Stomach smooth muscle (tissue), 2 donors: ENCODE results near the gene C12orf43.
A peak's percentile ranks its signal among the peaks of the same experiment; 100 is the strongest.

Source experiments
- H3K27ac ChIP-seq: one replicate; pipeline ENCODE4 v1.7.0; 2013; ENCODE audit warnings: mild to moderate bottlenecking, low read length, inconsistent platforms
- H3K27me3 ChIP-seq, 2 donors: one replicate each; pipeline ENCODE4 v1.7.0; 2013; ENCODE audit warnings: low read length in 2 of 2; ENCODE audit not compliant: insufficient read depth in 2 of 2, control insufficient read depth in 1 of 2
- H3K36me3 ChIP-seq, 2 donors: one replicate each; pipeline ENCODE4 v1.7.0; 2013; ENCODE audit warnings: low read length in 2 of 2; ENCODE audit not compliant: control insufficient read depth in 2 of 2, insufficient read depth in 2 of 2
- H3K4me1 ChIP-seq: one replicate; pipeline ENCODE4 v1.7.0; 2013; ENCODE audit warnings: low read length; ENCODE audit not compliant: control insufficient read depth, insufficient read depth
- H3K4me3 ChIP-seq, 2 donors: one replicate each; pipeline ENCODE4 v1.7.0; 2013; ENCODE audit warnings: low read length in 2 of 2
- H3K9ac ChIP-seq, 2 donors: one replicate each; pipeline ENCODE4 v1.7.0; 2013; ENCODE audit warnings: low read length in 2 of 2, mild to moderate bottlenecking in 1 of 2
- H3K9me3 ChIP-seq, 2 donors: one replicate each; pipeline ENCODE4 v1.7.0; 2013; ENCODE audit warnings: low read length in 2 of 2; ENCODE audit not compliant: control insufficient read depth in 2 of 2
- donor health status: healthy.
- donor health status: Pancreatic carcinoma.

Gene C12orf43

DNA sequence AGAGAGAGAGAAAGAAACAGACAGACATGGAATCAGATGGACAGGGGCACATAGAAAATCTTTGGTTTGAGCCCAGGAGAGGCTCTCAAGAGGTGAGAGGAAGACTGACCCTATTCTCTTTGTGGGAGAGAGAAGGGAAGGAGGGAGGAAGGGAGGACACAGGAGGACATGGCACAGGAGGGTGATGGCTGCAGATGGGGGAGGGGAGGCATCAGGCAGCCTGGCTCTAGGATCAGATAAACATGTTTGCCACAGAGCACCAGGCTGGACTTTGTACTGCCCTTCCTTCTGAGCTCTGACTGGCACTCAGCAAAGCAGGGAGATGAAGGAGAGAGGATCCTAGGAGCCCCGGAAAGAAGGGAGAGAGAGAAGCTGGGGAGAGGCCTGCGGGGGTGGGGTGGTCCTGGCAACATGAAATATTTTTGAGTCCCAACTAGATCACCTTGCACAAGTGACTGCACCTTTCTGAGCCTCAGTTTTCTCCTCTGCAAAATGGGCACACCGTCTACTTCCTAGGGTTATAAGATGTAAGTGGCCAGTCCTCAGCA, 31.9 kb downstream of the C12orf43 start:
- H3K4me1 ChIP-seq, result no peaks in the 10 kb centered on the region
- no peaks in the 10 kb centered on the region for H3K36me3 ChIP-seq
- H3K4me3 ChIP-seq, result no peak overlapping the region
- no peaks in the 10 kb centered on the region for H3K27me3 ChIP-seq
- H3K27ac ChIP-seq, result no peak overlapping the region
- H3K9ac ChIP-seq, result no peak overlapping the region
- H3K9me3 ChIP-seq, result no peaks in the 10 kb centered on the region

DNA sequence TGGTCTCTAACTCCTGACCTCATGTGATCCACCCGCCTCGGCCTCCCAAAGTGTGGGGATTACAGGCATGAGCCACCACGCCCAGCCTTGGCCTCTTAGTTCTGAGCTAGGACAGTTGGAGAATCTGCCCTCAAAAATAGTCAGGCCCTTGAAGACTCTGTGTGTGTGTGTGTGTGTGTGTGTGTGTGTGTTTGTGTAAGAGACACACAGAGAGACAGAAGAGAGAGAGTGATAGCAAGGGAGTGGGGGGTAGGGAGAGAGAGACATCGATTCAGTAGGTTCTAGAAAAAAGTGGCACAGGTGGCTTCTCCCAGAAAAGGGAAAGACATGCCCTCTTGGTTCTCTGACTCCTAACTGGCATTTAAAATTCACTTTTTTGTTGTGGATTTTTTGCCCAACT, 32.5 kb downstream of the C12orf43 start:
- H3K27me3 ChIP-seq, result no peaks in the 10 kb centered on the region
- H3K36me3 ChIP-seq, result no peaks in the 10 kb centered on the region
- H3K4me3 ChIP-seq, result no peak overlapping the region
- no peaks in the 10 kb centered on the region for H3K9me3 ChIP-seq
- H3K4me1 ChIP-seq, result peaks cover 2% of the 10 kb centered on the region
- no peak overlapping the region for H3K27ac ChIP-seq
- no peak overlapping the region for H3K9ac ChIP-seq

DNA sequence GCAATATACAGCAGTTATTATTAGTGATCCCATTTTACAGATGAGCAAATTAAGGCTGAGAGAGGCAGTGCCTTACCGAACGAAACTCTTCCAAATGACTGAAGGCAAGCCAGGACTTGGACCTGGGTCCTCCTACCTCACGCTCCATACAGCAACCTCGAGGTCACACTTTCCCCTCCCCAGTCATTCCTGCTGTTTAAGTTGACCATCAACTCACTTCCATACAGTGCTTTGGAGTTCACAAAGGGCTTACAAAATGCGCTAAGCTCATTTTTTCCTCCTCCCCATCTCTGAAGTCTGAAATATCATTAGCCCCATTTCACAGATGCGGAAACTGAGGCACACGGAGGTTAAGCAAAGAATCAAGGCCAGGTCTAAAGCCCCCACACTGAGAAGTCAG, 33.6 kb downstream of the C12orf43 start:
- no peaks in the 10 kb centered on the region for H3K36me3 ChIP-seq
- H3K4me3 ChIP-seq, result no peak overlapping the region
- no peak overlapping the region for H3K27ac ChIP-seq
- no peak overlapping the region for H3K9ac ChIP-seq
- H3K4me1 ChIP-seq, result peaks cover 7% of the 10 kb centered on the region
- no peaks in the 10 kb centered on the region for H3K27me3 ChIP-seq
- no peaks in the 10 kb centered on the region for H3K9me3 ChIP-seq

DNA sequence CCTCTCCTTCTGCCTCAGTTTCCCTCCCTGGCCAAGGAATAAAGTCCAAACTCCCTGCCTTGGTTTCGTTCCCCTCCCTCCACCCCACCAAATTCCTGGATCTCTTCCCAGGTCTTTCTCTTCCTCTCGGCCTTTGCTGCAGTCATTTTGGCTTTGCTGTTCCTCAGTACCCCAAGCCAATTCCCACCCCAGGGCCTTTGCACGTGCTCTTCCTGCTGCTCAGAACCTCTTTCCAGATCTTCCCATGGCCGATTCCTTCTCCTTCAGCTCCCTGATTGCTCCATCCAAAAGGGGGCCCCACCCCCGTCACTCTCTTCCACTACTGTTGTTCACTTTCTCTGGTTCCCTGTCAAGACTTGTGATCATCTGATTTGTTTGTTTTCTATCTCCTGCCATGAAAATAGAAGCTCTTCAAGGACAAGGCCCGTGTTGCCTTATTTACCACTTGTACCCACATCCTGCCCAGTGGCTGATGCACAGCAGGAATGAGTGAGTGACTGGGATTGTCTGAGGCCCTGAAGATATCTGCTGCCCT, 34.8 kb downstream of the C12orf43 start:
- Histone ChIP-seq H3K36me3 (no peaks in the 10 kb centered on the region), H3K9me3 (no peaks in the 10 kb centered on the region), H3K4me3 (no peak overlapping the region), H3K4me1 (peaks cover 7% of the 10 kb centered on the region), H3K27me3 (no peaks in the 10 kb centered on the region), H3K9ac (no peak overlapping the region), H3K27ac (no peak overlapping the region)

DNA sequence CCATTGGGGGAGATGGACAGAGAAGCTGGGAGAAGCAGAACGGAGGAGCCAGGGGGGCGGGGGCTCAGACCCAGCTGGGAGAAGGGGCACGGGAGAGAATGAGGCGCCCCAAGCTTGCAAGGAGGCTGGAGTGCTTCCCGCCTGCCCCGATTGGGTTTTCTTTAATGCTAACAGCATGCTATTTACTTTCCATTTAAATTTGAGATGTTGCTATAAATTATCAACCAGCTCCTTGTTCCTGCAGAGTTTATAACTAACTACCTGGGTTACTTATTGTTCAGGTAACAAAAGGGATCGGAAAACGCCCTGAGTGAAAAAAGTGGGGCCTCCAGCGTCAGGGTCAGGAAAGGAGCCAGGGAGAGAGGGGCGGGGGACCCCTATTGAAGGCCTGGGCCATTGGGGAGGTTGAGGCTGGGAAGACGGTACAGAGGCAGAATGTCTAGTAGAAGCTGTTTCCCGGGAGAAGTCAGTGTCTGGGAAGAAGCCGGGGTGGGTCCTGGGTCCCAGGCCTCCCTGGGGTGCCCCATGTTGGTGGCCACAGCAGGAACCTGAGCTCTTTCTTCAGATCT, 35.4 kb downstream of the C12orf43 start:
- Histone ChIP-seq H3K9me3 (no peaks in the 10 kb centered on the region), H3K4me1 (peaks cover 7% of the 10 kb centered on the region), H3K4me3 (no peak overlapping the region), H3K27ac (no peak overlapping the region), H3K27me3 (no peaks in the 10 kb centered on the region), H3K36me3 (no peaks in the 10 kb centered on the region), H3K9ac (no peak overlapping the region)

DNA sequence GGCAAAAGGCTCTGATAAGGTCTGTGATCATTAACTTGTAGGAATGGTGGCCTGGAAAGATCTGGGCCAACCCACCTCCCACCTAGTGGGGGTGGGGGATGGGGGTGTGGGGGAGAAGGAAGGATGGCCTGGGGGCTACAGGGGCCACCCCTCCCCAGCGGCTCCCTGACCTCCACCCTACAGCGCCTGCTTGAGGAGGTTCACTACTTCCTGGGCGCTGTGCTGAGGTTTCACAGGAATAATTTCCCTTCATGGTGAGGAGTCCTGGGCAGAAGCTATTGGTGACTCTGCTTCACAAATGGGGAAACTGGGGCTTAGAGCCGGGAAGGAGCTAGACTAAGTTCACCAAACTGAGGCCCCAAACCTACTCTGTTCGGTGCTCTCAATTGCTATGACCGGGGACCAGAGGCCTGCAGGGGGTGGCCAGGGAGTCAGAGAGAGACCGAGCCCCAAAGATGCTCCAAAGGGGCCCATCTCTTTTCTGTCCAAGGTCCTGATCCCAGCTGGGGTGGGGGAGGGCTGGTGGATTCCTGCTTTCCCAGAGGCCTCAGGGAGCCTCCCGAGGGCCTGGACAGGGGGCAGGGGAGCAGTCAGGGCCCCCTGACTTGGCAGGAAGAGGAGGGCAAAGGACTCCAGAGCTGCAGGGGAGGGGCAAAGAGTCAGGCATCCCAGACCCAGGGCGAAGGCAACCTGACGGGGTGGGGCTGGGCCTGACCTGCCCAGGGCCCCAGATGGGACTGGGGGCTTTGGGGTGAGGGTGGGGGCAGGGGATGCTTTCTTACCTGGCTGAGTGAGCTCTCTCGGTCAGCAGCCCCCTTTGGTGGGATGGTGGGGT, 36.2 kb downstream of the C12orf43 start:
- H3K4me3 ChIP-seq, result no peak overlapping the region
- no peaks in the 10 kb centered on the region for H3K9me3 ChIP-seq
- H3K9ac ChIP-seq, result no peak overlapping the region
- peaks cover 7% of the 10 kb centered on the region for H3K4me1 ChIP-seq
- no peaks in the 10 kb centered on the region for H3K27me3 ChIP-seq
- no peaks in the 10 kb centered on the region for H3K36me3 ChIP-seq
- H3K27ac ChIP-seq, result no peak overlapping the region

DNA sequence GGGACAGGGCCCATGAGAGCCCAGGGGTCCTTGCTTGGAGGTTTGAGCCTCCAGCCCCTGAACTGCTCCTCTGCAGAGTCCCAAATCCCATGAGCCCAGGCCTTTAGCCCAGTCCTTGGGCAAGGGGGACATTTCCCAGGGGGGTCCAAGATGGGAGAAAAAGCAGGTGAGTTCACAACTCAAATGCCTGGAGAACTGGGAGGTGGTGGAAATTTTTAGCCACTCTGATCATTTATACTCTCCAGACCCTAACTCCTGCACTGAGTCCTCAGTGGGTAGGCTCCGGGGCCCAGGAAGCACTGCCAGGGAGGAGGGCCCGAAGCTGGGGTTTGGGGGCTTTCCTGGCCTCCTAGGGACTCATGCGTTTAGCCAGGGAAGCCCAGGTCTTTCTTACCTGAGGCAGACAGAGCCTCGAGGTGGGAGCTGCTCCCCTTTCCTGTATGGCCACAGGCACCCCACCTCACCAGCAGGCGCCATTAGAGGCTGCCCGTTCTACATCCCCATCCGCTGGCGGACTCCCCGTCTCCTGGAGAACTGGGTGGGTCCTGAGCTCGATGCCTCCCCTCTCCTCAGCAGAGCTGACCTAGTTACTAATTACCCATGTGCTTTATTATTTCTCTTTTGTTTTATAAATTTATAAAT, 36.9 kb downstream of the C12orf43 start:
- H3K4me1 ChIP-seq, result peaks cover 7% of the 10 kb centered on the region
- H3K4me3 ChIP-seq, result no peak overlapping the region
- no peak overlapping the region for H3K9ac ChIP-seq
- H3K36me3 ChIP-seq, result no peaks in the 10 kb centered on the region
- no peaks in the 10 kb centered on the region for H3K27me3 ChIP-seq
- no peaks in the 10 kb centered on the region for H3K9me3 ChIP-seq
- no peak overlapping the region for H3K27ac ChIP-seq

DNA sequence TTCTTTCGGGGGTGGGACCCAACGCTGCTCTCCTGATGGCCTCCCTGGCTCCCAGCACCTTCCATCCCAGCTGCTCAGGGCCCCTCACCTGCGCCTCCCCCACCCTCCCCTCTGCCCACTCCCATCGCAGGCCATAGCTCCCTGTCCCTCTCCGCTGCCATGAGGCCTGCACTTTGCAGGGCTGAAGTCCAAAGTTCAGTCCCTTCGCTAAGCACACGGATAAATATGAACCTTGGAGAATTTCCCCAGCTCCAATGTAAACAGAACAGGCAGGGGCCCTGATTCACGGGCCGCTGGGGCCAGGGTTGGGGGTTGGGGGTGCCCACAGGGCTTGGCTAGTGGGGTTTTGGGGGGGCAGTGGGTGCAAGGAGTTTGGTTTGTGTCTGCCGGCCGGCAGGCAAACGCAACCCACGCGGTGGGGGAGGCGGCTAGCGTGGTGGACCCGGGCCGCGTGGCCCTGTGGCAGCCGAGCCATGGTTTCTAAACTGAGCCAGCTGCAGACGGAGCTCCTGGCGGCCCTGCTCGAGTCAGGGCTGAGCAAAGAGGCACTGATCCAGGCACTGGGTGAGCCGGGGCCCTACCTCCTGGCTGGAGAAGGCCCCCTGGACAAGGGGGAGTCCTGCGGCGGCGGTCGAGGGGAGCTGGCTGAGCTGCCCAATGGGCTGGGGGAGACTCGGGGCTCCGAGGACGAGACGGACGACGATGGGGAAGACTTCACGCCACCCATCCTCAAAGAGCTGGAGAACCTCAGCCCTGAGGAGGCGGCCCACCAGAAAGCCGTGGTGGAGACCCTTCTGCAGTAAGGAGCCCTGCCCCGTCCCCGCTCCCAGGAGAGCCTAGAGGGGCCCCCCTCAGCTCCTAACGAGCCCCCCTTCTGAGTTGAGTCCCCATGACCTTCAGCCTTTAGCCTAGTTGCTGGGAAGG, 37.7 kb downstream of the C12orf43 start, which contains the start of gene HNF1A:
HNF1A (plus strand) TSS at position 248 of the 924 bp plus-strand sequence; CDS start at position 474, 226 bp downstream.
- H3K36me3 ChIP-seq, result no peaks in the 10 kb centered on the region
- no peaks in the 10 kb centered on the region for H3K27me3 ChIP-seq
- peak within 1 kb of the TSS; percentile 18 for H3K27ac ChIP-seq
- no peak within 1 kb of the TSS for H3K4me3 ChIP-seq
- H3K9me3 ChIP-seq, result no peaks in the 10 kb centered on the region
- H3K9ac ChIP-seq, result no peak within 1 kb of the TSS
- peaks cover 7% of the 10 kb centered on the region for H3K4me1 ChIP-seq

DNA sequence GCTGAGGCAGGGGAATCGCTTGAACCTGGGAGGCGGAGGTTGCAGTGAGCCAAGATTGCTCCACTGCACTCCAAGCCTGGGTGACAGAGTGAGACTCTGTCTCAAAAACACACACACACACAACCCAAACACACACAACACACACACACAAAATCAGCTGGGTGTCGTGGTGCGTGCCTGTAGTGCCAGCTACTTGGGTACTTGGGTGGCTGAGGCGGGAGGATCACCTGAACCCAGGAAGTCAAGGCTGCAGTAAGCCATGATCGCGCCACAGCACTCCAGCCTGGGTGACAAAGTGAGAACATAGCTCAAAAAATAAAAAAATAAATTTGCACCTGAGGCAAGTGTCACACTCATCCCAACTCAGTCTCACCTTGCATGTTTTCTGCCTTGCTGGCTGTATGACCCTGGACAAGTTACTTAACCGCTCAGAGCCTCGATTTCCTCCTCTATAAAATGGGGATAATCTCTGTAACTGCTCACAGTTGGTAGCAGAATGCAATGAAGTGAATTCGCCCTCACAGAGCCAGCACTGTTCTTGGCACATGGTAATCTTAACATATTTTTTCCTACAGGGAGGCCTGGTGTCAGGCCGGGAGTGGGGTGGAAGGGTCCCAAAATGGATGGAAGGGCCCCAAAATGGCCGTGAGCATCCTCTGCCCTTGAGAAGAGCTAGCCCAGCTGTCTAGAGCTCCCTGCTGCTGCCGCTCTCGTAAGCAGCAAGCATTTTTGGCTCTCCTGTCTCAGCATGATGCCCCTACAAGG, 38.6 kb downstream of the C12orf43 start:
- no peaks in the 10 kb centered on the region for H3K9me3 ChIP-seq
- H3K27me3 ChIP-seq, result no peaks in the 10 kb centered on the region
- H3K4me1 ChIP-seq, result peaks cover 7% of the 10 kb centered on the region
- no peaks in the 10 kb centered on the region for H3K36me3 ChIP-seq
- no peak overlapping the region for H3K27ac ChIP-seq
- H3K4me3 ChIP-seq, result no peak overlapping the region
- H3K9ac ChIP-seq, result no peak overlapping the region
